Activated CD4-positive, alpha-beta T cell treated with anti-CD3 and anti-CD28 coated beads, Interleukin-2, amount 50 U/mL, for 4 hours (primary cell): ENCODE measurements around the gene GPNMB.
"Not testable (repeated sequence)": the region's sequence is repeated elsewhere in the genome, so short reads cannot be mapped to it uniquely, and the experiment has no call there.

ENCODE experiments used
- DNase-seq, 2 experiments: peaks; one replicate each; pipeline ENCODE4 v3.0.0-alpha.2; 2020

The GPNMB gene

GRCh38 chr7:23246555-23246954 lies at the start of gene GPNMB:
GPNMB (plus strand) TSS chr7:23246775; CDS start chr7:23246858, 83 bp downstream.
- no peak for DNase-seq

GRCh38 chr7:23197745-23198144 lies 48.8 kb upstream of the GPNMB start:
- not testable (repeated sequence) for DNase-seq

DNA sequence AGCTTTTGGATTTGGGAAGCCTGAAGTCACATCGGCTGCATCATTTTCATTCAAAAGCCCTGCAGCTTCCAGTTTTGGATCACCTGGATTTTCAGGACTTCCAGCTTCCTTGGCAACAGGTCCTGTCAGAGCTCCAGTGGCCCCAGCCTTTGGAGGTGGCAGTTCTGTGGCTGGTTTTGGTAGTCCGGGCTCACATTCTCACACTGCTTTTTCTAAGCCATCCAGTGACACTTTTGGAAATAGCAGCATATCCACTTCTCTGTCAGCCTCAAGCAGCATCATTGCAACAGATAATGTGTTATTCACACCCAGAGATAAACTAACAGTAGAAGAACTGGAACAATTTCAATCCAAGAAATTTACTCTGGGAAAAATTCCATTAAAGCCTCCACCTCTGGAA lies 46.2 kb upstream of the GPNMB start:
- DNase-seq, result no peak

DNA sequence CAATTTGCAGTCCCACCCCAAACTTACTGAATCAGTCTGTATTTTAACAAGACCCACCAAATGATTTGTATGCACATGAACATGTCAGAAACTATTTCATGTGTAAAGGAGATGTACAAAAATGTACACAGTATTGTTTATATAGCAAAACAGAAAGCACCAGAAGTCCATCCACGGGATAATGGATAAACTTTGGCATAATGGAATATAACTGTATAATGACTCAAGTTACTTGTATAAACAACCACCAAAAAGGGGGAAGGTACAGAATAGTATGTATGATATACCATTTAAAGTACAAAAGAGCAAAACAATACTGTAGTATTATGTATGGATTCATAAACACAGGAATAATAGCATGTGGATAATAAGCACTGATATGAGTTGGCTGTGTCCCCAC lies 42.3 kb upstream of the GPNMB start:
- no peak for DNase-seq

DNA sequence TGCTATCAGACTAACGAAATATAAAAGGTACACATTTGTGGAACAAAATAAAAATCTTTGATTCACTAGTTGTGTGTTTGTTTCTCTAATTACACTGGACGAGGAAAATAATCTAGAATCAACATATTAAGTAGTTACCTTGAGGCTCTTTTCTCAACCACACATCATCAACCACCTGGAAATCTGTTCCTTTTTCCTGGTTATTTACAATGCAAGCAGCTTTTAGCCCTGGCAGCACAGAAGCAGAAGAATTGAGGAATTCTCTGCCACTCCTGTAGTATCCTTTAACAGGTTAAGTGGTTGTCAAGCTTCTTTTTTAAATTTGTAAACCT lies 41.0 kb upstream of the GPNMB start:
- no peak for DNase-seq

DNA sequence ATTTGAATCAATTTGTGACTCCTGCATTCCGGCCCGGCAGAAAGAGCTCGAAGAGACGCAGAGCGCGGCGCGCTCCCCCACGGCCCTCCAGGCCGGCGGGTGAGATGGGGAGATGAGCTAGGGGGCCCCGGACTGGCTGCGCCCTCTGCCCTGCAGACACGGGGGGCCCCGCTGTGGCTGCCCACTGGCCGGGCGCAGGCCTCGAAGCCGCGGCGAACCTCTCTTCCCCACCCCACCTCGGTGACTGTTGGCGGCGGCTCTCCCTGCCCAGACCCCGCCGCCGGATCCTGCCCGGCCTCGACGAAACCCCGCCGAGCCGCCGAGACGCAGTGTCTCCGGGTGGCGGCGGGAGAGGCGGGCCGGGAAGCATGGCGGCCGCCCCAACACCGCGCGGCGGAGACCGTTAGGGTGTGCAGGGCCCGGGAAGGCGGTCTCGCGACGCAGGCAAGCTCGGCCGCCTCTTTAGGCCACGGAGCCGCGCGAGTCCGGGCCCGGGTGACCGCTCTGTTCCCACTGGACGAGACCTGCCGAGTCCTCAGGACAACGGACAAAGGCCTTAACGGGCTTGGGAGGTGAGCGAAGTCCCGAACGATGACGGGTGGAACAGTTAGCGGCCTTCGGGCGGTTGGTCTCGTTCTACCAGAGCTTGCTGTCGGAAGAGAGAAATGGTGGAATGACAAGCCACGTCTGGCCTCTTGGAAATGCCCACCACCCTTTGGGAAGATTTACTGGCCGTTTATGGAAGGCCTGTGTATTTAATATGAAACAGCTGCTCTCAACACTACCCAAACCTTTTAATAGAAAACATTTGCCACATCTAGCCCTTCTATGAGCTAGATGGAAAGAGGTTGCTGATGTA lies 40.4 kb upstream of the GPNMB start:
- DNase-seq, result no peak

GRCh38 chr7:23207021-23207420 lies 39.6 kb upstream of the GPNMB start:
- no peak for DNase-seq

- no peak for DNase-seq
Observed at GRCh38 chr7:23207884-23208283, 38.7 kb upstream of the GPNMB start.

GRCh38 chr7:23208316-23208715 lies 38.3 kb upstream of the GPNMB start:
- DNase-seq, result no peak

- DNase-seq, result no peak
Observed at GRCh38 chr7:23210506-23210905, 36.1 kb upstream of the GPNMB start.

GRCh38 chr7:23211589-23211988 lies 35.0 kb upstream of the GPNMB start:
- DNase-seq, result no peak

DNA sequence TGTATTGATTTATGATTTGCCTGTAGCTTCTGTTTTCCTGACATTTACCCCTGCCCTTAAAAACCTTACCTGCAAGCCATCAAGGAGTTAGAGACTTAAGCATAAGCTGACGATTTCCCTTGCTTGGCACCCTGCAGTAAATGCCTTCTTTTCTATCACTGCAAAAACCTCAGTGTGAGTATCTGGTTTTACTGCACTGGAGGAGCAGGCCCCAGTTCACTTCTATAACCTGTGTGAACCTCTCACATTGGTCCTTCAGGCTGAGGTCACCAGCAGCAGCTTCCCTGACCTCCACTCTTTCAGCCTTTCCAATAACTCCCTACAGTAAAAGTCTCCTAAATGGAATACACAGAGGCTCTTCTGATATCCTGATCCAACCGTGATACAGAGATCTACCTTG lies 34.2 kb upstream of the GPNMB start:
- no peak for DNase-seq

- DNase-seq, result no peak
Observed at GRCh38 chr7:23212841-23213240, 33.7 kb upstream of the GPNMB start.

GRCh38 chr7:23213755-23214154 lies 32.8 kb upstream of the GPNMB start:
- DNase-seq, result no peak

GRCh38 chr7:23214423-23214822 lies 32.2 kb upstream of the GPNMB start:
- no peak for DNase-seq

GRCh38 chr7:23214938-23215337 lies 31.6 kb upstream of the GPNMB start:
- no peak for DNase-seq

GRCh38 chr7:23216021-23216420 lies 30.6 kb upstream of the GPNMB start:
- DNase-seq, result no peak

- no peak for DNase-seq
Observed at GRCh38 chr7:23218196-23218595, 28.4 kb upstream of the GPNMB start.

- DNase-seq, result no peak
Observed at GRCh38 chr7:23220690-23221305, 25.8 kb upstream of the GPNMB start.

DNA sequence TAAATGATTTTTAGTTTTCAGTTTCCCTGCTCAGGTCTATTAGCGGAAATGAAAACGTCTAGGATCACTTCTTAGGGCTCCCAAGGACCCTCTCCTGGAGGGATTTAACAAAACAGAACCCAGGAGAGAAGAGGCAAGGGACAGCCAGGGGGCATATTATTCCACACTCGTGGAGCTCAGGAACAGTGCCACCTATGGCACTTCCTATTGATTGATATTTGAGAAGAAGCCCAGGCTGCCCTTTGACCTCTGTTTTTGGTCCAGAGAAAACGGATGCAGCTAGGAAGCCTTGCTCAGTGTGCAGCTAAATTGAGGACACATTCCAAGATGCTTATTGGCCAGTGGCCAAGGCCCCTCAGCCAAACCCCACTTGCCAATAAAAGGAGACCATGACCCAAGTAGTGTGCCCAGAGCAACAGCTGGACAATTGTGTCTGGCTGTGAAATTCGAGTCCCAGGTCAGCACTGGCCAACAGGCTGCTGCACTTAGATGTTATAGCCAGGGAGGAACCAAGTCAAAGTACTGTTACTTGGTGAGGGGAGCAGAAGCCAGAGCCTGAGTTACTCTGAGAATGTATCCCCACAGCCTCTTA lies 24.0 kb upstream of the GPNMB start:
- no peak for DNase-seq

GRCh38 chr7:23224364-23224763 lies 22.2 kb upstream of the GPNMB start:
- not testable (repeated sequence) for DNase-seq

DNA sequence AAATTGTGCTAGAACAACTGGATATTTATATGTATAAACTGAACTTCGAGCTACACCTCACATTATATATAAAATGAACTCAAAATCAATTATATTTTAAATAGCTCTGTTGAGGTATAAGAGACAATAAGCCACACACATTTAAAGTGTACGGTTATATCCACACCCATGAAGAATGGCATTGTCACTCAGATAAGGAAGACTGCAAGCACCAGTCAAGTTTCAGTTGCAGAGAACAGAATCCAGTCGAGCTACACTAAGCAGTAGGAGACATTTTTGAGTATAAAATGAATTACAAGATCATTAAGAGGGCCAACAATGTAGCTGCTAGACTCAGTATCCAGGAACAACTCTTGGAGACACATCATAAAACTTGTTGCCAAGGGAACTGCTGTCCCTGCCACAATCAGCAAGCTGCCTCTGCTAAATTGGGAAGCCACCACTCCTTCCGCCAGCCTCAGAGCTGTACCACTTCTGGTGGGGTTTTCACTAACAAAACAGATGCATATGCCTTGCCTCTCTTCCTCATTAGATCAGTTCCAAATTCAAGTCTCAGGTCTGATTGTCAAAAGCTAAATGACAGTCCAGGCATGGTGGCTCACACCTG lies 19.6 kb upstream of the GPNMB start:
- no peak for DNase-seq

DNA sequence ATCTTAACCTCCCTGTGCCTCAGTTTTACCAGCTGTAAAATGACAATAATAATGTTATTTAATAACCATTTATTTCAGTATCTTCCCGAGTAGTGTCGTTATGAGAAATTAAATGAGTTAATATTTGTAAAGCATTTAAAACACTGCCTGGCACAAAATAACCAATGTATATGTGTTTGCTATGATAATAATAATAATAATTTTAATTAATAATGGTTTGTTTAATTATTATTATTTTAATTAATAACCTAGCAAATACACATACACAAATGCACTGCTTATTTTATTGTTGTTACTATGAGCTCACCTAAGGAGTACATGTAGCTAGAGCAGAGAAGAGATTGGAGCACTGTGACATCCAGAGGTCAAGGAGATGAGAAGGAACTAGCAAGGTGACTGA lies 18.2 kb upstream of the GPNMB start:
- no peak for DNase-seq

DNA sequence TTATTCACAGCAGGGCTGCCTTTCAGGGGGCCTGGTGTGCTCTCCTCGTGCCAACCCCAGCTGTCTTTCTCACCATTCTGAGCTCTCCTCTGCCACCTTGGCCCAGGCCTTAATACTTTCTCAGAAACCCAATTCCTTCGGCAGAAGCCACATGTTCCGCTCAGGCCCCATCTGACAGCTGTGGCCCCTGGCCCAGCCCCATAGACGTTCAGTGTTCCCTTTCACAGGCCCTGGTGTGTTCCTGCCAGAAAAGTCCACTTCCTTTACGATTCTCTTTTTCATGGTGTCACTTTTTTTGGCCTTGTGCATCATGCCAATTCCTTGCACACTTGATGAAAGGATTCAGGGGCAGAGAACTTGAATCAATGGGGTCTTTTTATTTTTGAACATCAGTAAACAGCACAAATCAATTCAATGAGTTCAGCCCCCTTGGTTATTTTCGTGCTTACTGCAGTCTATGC lies 15.9 kb upstream of the GPNMB start:
- DNase-seq, result no peak
